C4-2B (cell line): ENCODE results near the gene COG6.

Experiments
- ZFX ChIP-seq: fragments of 450-650 bp; IDR thresholded peaks from 2 replicates; pipeline ENCODE4 v1.6.1; 2017
- TF ChIP-seq, protein P1 (sequence below): fragments of 450-650 bp; conservative IDR thresholded peaks from 2 replicates; pipeline ENCODE4 v1.5.1; 2017; ENCODE audit warnings: mild to moderate bottlenecking

DNA sequence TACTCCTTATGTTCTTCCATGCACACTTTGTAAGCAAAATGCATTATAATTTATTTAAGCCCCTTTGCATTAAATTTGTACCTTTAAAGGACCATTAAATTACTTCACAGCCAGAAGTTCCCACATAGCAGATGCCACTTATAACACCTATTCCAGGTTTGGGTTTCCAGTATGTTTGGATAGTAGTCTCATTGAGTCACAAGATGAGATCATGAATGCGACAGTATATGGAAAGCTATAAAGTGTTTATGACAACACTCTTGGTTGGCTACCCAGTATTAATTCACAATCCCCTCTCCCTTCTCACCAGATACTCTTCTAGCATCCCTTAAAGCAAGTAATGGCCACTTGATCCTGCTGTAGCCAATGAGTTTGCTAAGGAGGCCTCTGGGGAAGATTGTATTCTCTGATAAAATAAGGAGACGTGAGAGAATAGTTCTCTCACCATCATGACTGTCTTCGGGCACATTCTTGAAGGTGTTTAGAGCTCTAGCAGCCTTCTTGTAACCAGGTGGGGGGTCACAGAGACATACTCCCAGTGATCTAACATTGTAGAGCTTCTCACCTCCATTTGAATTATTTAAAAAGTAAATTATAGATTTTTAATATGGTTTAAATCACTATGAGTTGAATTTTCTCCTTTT, 49.7 kb upstream of the COG6 start:
- TF ChIP-seq, protein P1, sequence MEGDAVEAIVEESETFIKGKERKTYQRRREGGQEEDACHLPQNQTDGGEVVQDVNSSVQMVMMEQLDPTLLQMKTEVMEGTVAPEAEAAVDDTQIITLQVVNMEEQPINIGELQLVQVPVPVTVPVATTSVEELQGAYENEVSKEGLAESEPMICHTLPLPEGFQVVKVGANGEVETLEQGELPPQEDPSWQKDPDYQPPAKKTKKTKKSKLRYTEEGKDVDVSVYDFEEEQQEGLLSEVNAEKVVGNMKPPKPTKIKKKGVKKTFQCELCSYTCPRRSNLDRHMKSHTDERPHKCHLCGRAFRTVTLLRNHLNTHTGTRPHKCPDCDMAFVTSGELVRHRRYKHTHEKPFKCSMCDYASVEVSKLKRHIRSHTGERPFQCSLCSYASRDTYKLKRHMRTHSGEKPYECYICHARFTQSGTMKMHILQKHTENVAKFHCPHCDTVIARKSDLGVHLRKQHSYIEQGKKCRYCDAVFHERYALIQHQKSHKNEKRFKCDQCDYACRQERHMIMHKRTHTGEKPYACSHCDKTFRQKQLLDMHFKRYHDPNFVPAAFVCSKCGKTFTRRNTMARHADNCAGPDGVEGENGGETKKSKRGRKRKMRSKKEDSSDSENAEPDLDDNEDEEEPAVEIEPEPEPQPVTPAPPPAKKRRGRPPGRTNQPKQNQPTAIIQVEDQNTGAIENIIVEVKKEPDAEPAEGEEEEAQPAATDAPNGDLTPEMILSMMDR = no peak
- no peak for TF ChIP-seq ZFX
